ENCODE data around the gene KRTAP10-10.
"Not testable (repeated sequence)": the region's sequence is repeated elsewhere in the genome, so short reads cannot be mapped to it uniquely, and the experiment has no call there.

KRTAP10-10 gene

DNA sequence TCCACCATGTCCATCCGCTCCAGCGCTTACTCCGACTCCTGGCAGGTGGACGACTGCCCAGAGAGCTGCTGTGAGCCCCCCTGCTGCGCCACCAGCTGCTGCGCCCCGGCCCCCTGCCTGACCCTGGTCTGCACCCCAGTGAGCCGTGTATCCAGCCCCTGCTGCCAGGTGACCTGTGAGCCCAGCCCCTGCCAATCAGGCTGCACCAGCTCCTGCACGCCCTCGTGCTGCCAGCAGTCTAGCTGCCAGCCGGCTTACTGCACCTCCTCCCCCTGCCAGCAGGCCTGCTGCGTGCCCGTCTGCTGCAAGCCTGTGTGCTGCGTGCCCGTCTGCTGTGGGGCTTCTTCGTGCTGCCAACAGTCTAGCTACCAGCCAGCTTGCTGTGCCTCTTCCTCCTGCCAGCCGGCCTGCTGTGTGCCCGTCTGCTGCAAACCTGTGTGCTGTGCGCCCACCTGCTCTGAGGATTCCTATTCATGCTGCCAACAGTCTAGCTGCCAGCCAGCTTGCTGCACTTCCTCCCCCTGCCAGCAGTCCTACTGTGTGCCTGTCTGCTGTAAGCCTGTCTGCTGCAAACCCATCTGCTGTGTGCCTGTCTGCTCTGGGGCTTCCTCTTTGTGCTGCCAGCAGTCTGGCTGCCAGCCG, 9.9 kb upstream of the KRTAP10-10 start:
- DNase-seq = not testable (repeated sequence)

DNA sequence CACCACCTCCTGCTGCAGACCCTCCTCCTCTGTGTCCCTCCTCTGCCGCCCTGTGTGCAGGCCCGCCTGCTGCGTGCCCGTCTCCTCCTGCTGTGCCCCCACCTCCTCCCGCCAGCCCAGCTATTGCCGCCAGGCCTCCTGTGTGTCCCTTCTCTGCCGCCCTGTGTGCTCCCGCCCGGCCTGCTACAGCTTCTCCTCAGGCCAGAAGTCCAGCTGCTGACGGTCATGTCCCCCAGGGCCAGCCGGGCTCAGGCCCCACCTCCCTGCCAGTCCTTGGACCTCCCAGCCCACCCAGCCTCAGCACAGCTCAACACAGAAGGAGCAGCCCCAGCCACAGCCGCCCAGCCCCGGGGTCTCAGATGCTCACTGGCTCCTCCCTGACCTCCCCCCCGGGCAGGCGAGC, 9.3 kb upstream of the KRTAP10-10 start:
- not testable (repeated sequence) for DNase-seq

DNA sequence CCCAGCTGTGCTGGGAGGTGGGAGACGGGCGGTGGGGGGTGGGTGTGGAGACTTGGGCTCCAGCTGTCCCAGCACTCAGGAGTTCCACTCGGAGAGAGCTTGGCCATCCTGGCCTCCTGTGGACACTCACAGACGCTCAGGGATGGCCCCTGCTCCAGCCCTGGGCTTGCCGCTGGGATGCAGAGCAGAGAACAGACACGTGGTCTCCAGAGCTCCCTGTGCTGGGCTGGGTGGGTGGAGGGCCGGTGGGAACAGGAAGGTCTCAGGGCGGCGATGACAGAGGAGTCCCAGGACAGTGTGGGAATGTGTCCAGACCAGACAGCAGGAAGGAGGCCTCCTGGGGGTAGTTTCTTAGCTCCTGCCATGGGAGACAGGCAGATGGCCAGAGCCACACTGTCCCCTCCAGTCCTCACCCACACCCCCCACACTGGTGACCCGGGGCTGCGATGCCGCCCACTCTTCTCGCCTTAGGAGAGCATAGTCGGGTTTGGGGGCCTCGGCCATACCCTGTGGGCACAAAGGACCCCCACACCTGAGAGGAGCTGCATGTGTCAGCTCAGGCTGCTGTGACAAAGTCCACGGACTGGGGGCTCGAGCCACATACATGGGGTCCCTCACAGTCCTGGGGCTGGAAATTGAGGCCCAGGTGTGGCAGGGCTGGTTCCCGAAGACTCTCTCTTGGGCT, 8.3 kb upstream of the KRTAP10-10 start:
- no peak for DNase-seq

DNA sequence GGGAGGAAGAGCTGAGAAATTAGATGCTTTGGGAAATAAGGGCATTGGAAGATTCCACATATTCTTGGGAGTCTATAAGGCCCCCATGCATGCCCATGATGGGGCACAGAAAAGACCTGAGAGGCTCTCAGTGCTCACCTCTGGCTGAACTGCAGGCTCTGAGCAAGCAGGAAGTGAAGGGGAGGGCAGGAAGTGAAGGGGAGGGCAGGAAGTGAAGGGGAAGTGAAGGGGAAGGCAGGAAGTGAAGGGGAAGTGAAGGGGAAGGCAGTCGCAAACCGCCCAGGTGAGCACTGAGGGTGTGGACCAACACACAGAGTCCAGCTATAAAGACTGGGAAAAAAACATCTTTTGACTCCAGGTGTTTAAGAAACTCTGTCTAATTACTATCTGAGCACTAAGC, 6.7 kb upstream of the KRTAP10-10 start:
- DNase-seq = no peak

DNA sequence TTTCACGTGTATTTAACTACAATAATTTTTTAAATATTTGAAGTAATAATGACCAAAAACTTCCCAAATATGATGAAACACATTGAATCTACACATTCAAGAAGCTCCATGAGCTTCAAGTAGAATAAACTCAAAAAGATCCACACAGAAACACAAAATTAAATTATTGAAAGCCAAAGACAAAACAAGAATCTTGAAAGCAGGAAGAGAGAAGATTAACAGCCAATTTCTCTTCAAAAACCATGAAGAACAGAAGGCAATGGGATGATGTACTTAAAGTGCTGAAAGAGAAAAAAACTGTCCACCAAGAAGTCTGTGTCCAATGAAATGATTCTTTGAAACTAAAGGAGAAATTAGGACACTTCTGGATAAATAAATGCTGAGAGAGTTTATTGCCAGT, 5.1 kb upstream of the KRTAP10-10 start:
- no peak for DNase-seq

DNA sequence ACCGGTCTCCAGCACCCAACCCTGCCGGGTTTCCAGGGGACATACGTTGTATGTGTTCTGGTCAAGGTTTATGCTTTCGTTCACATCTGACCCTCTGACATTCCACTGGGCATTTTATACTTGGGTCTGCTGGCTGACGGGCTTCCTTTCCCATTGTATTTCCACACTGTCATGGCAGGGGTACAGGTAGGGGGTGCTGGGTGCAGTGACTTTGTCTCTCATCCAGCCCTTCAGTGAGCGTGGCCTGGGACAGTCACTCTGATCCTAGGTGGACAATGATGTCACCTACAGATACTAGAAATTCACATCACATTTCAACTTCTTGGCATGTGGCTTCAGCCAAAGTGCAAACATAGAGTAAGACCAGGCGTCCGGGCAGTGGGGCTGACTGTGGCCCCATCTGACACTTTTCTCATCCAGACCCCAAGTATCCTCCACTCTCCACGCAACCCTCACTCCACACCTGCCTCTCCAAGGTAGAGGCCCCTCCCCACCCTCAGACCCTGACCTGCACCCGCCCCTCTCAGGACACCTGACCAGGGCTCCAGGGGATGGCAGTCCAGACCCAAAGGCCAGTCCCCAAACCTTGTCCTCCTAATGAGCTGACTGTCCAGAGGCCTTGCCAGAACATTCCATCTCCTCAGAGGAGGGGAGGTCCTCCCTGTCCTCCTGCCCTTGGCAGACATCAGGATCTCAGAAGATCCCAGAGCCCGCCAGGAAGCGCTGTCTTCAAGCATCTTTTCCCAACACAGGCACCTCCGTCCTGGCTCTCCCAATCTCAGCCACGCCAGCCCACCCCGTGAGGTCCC, 743 bp upstream of the KRTAP10-10 start:
- DNase-seq = no peak

DNA sequence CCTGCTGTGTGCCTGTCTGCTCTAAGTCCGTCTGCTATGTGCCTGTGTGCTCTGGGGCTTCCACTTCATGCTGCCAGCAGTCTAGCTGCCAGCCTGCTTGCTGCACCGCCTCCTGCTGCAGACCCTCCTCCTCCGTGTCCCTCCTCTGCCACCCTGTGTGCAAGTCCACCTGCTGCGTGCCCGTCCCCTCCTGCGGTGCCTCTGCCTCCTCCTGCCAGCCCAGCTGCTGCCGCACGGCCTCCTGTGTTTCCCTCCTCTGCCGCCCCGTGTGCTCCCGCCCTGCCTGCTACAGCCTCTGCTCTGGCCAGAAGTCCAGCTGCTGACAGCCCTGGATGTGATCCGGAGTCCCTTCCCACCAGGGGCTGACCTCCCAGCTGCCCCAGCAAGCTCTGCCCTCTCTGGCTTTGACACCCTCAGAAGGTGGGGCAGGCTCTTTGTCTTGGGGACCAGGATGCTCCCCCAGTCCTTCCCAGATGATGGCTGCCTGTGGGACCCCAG, 744 bp downstream of the KRTAP10-10 start:
- not testable (repeated sequence) for DNase-seq

DNA sequence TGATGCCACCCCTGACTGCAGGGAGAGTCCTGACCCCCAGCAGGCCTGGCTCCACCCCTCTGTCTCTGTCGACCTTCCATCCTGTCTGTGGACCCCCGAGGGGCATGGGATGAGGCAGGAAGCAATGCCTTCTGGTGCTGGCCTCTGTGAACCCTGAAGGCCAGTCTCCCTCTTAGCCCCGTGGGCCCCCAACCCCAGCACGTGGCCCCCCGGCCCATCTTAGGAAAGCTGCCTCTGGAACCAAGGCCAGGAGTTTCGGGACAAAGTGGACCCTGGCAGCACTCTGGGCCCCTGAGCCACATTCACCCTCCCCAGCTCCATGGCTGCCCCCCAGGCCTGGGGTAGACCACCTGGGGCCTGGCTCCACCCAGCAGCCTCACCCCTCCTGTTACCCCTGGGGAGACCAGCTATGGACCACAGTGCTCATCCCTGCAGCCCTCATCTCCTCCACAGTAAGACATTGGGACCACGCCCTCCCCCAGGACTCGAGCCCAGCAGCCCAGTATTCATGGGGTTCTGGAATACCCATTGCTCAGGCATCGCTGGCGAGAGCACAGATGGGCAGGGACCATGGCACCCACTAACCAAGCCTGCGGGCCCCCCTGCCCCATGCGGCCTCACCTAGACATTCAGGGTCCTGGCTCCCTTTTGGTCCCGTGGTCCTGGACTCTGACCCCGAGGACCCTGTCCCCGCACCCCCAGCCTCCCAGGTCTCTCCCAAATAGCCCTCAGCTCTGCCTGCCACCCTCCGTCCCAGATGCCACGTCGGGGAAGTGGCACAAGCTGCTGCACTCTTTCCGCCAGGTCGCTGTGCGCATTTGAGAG, 1.6 kb downstream of the KRTAP10-10 start:
- DNase-seq = not testable (repeated sequence)

DNA sequence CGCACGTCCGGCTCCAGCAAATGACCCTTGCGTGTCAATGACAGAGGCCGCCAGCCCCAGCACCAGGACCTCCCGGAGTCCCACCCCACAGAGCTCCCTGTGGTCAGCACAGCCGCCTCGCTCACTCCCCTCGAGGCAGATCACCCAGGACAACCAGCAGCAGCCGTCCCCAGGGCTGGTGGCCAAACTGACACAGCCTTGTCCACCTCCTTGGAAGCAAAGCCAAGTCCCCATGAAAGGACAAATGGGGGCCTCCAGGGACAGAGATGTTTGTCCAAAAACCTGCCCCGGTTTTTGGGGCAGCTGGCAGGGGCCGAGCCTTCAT, 2.1 kb downstream of the KRTAP10-10 start:
- no peak for DNase-seq

DNA sequence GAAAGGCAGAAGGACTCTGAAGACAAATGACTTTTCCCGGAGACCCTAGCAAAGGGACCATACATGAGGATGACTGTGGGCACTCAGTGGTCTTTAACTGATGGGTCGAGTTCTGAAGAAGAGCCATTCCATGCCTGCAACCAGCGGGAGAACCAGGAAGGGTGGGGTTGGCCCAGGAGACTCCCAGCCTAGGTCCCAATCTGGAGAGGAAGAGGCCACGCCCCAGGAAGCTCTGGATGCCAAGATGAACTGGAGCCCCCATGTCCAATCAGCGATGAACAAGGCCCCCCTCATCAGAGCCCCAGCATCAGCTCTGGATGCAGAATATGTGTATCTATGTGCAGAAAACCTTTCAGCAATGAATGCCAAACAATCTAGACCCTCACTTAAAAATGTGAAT, 3.6 kb downstream of the KRTAP10-10 start:
- no peak for DNase-seq

DNA sequence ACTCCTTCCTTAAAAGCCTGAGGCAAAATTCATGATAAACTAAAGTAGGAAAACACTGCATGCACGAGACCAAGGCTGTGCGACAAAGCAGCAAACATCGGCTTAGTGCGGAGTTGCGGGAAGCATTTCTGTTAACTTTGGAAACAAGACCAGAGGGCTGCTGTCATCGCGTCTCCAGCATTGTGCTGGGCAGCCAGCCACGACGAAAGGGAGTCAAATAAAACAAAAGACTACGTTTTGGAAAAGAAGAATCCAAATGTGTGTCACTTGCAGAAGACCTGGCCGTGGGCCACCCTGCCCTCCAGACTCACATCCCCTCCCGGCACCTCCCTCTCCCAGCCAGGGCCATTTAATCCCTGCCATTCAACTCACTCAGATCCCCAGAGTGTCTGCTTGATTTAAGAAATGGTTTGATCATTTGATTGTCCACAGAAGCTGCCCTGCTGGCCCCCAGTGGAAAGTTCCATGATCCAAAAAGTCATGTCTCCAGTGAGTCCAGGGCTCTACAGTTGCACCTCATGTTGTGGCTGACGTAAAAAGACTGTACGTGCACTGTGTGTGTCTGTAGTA, 6.7 kb downstream of the KRTAP10-10 start:
- no peak for DNase-seq

DNA sequence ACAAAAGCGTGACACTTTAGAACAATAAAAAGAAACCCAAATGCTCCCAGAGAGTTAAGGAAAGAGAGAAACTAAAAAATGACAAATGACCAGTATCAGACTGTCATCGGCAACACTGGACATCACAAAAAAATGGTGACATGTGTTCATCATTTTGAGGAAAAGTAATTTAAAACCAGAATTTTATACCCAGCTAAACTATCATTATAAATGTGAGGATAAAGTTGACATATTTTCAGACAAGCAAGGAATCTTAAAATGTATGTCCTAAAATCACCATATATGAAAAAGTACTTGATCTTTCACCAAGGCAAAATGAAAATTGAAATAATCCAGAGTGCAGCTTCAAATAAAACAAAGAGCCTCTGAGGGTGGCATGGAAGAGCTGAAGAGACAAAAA, 7.7 kb downstream of the KRTAP10-10 start:
- DNase-seq = no peak

DNA sequence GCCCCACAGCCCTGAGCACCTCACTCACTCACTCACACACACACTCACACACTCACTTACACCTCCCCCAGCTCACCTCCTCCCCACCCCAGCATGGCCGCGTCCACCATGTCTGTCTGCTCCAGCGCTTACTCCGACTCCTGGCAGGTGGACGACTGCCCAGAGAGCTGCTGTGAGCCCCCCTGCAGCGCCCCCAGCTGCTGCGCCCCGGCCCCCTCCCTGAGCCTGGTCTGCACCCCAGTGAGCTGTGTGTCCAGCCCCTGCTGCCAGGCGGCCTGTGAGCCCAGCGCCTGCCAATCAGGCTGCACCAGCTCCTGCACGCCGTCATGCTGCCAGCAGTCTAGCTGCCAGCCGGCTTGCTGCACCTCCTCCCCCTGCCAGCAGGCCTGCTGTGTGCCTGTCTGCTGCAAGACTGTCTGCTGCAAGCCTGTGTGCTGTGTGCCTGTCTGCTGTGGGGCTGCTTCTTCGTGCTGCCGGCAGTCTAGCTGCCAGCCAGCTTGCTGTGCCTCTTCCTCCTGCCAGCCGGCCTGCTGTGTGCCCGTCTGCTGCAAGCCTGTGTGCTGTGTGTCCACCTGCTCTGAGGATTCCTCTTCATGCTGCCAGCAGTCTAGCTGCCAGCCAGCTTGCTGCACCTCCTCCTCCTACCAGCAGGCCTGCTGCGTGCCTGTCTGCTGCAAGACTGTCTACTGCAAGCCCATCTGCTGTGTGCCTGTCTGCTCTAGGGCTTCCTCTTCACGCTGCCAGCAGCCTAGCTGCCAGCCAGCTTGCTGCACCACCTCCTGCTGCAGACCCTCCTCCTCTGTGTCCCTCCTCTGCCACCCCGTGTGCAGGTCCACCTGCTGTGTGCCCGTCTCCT, 9.4 kb downstream of the KRTAP10-10 start, which contains the start of gene KRTAP10-11:
Gene KRTAP10-11, plus strand, starts transcription at position 49 of the 856 bp plus-strand sequence. Its CDS starts 45 bp downstream, at position 94.
- not testable (repeated sequence) for DNase-seq

DNA sequence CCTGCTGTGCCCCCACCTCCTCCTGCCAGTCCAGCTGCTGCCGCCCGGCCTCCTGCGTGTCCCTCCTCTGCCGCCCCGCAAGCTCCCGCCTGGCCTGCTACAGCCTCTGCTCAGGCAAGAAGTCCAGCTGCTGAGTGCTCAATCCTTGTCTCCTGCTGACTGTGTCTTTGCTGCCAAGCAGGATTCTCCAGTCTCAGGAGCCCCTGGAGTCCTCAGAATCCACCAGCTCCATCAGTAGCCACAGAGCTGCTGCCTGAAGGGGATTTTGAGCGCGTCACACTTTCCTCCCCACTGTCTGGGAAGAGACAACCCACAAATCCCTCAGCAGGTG, 10.0 kb downstream of the KRTAP10-10 start:
- DNase-seq = peak; percentile 12

DNA sequence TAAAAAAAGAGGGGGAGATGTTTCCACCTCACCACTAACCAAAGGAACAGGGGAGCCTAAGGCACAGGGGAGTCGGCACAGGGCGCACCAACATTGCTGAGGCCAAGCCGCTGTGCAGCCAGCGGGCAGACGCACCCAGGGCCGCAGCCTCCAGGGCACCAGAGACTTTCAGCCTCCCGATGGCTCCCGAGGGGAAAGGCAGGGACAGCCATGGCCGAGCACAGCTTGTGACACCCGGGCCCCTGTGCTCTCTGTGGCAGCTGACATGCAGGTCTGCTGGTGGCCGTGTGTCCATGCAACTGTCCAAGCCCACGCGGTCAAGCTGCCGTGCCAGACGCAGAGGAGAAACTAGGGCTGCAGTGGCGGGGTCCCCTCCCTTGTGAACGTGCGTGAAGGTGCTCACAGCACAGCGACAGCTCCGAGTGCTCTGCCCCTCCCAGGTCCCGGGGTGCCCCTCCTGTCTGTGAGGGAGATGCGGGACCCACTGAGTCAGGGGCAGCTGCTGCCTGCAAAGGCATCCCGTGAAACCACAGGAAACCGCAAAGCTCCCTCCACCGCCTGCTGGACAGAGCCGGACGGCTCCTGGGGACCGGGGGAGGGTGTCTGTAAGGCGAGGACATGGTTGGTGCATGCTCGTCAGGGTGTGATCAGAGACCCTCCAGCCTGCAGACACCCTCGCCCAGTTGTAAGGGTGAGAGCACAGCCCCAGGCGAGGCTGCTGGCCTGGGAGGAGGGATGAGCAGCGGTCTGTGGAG, 11.6 kb downstream of the KRTAP10-10 start:
- no peak for DNase-seq

DNA sequence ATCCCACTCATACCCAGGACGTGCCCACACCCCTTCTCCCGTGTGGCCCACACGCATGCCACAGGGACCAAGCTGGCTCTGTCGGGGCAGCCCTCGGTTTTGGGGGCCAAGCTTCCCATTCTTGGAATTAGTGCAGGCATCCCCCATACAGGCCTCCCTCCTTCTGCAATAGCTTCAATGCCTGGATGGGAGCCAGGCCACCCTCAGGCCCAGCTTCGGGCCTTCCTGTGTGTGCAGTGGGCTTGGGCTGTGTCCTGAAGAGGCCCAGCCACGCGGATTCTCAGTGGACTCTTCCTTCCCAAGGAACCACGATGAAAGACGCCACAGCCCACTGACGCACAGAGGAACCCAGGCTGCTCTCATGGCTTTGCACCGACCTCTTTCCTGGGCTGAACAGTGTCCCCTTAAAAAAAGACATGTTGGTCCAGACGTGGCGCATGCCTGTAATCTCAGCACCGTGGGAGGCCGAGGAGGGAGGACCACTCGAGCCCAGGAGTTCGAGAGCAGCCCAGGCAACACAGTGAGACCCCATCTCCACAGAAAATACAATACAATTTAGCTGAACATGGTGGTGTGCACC, 12.5 kb downstream of the KRTAP10-10 start:
- DNase-seq = no peak

DNA sequence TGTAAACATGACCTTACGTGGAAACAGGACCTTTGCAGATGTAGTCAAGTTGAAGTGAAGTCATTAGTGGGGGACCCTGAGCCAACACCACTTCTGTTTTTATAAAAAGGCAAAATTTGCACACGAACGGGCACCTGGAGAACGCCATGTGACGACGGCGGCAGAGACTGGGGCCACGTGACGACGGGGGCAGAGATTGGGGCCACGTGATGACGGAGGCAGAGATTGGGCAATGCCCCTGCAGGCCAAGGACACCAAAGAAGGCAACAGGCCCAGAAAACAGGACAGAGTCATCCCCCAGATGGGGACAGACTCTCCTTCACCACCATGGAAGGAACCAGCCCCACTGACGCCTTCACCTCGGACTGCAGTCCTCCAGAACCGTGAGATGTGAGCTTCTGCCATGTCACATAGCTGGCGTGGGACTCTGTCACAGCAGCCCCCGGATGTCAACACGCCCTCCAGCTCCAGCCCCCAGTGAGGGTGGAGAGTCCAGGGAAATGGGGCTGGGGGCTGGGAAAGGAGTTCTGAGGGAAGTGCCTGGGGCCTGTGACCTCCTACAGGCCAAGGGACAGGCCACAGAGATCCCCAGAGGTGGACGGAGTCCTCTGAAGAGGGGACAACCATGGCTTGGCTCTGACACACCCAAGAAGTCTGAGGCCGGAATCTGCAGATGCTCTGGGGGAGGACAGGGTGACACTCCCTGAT, 13.3 kb downstream of the KRTAP10-10 start:
- no peak for DNase-seq

DNA sequence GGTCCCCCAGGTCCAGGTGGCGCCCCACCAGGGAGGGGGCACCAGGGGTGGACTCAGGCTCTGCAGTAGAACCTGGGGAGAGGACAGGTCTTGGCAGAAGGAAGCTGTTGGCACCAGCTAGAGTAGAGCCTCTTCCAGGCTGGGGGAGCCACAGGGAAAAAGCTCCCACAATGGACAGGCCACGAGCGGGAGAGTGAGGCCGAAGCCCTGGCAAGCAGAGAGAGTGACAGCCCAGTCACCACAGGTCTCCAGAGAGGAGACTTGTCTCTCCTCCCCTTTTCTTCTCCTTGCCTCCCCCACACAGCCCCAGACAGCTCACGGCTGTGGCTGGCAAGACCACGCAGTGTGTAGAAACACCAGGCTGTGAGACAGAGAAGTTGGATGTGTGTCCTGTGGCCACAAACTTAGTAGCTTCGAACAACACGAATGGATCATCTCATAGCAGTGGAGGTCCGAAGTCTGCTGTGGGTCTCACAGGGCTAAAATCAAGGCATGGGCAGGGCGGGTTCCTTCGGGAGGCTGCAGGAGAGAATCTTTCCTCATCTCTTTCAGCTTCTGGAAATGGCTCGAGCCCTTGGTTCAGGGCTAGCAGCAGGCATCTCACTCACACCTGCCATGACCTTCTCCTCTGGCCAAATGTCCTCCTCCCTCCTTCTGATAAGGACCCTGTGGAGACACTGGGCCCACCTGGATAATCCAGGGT, 14.0 kb downstream of the KRTAP10-10 start:
- DNase-seq = no peak

DNA sequence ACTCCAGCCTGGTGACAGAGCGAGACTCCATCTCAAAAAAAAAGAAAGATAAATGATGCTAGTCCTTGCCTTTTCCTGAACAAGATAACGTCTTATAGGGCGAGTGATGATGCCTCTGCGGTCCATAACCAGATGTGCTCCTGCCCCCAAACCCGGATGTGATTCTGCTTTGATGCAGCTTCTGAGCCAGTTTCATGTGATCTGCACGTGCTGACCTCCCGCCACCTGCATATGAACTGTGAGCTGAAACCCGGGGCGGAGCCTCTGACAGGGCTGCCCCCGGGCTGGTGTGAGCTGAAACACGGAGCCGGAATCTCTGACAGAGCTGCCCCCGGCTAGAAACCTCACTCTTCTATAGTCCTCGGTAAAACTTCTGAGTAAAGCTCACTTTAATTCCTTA, 16.0 kb downstream of the KRTAP10-10 start:
- no peak for DNase-seq

Data from NCI-H1092 (cell line).